B cell (primary cell): ENCODE data around the gene MPST.

Source experiments
- CTCF ChIP-seq: fragments of 200-600 bp; IDR thresholded peaks from one replicate; pipeline ENCODE4 v1.8.0; 2022; ENCODE audit warnings: antibody characterized with exemption, mild to moderate bottlenecking
- EZH2 ChIP-seq: IDR thresholded peaks from 2 replicates; pipeline ENCODE4 v1.6.1; 2012; ENCODE audit warnings: borderline replicate concordance, low read depth, mild to moderate bottlenecking, moderate library complexity, low read length; ENCODE audit not compliant: insufficient read depth, poor library complexity, severe bottlenecking

GRCh38 chr22:37007651-37008050, 11.9 kb upstream of the MPST start:
- no peak for TF ChIP-seq CTCF
- no peak for TF ChIP-seq EZH2
